K562 (cell line): ENCODE results near the gene SLC25A31. TPM values are rescaled to one million over a fixed set of nuclear protein-coding genes. Genes with fewer than 3 reads are reported as not detected.

Experiments used
- ATAC-seq: fragments of 200-7000 bp; cut with Tn5 transposase; 3 replicates; pipeline ENCODE4 v1.9.1; 2020; ENCODE audit warnings: moderate library complexity
- BruUV-seq: library from RNA; stranded (reverse); fragments of 400-500 nt; replicated peaks from 2 replicates; lab custom pipeline; 2021; lab: Mats Ljungman, UMichigan
- CTCF ChIA-PET: fragments of 300-600 bp; formaldehyde crosslinking; extraction: SDS; loops from one replicate; lab custom pipeline; 2021; ENCODE audit warnings: low intra/inter-chr PET ratio; lab: Yijun Ruan, JAX
- POLR2A ChIA-PET: fragments of 300-600, 350-650 bp; sonication (Branson Sonifier 250); formaldehyde crosslinking; extraction: SDS; loops from one replicate; lab custom pipeline; 2021; ENCODE audit warnings: antibody characterized with exemption, inconsistent platforms; lab: Yijun Ruan, JAX
- DNase-seq, 4 experiments: peaks; one replicate each; pipeline versions ENCODE4 v3.0.0 to v3.0.0-alpha.2; 2011 to 2018; ENCODE audit warnings: low spot score in 3 of 4, mixed read lengths in 3 of 4; ENCODE audit errors: extremely low read depth in 1 of 4
- FAIRE-seq: peaks from 2 replicates; lab custom pipeline; 2011; peaks lifted over from hg19 to GRCh38; lab: Jason Lieb, UNC
- H2AFZ ChIP-seq: 2 replicates; pipeline ENCODE4 v1.6.0; 2011; ENCODE audit warnings: low read depth, low read length, control low read depth, inconsistent platforms
- H3K27ac ChIP-seq: fragments of 200-600 bp; 3 replicates; pipeline ENCODE4 v1.8.0; 2011; ENCODE audit warnings: low read depth, mild to moderate bottlenecking, control low read depth, inconsistent platforms, low read length, moderate library complexity, mixed read lengths; ENCODE audit errors: extremely low read depth
- H3K27me3 ChIP-seq, 2 experiments: fragments of 300-600 bp in 1 of 2; 2 replicates in 1 of 2; 3 replicates in 1 of 2; pipeline versions ENCODE4 v1.6.0 to v1.8.0; 2011; ENCODE audit warnings: inconsistent platforms in 2 of 2, low read length in 2 of 2, mild to moderate bottlenecking in 1 of 2, mixed read lengths in 1 of 2, moderate library complexity in 1 of 2; ENCODE audit not compliant: control insufficient read depth in 2 of 2, insufficient read depth in 2 of 2
- H3K36me3 ChIP-seq: fragments of 300-600 bp; 3 replicates; pipeline ENCODE4 v1.8.0; 2011; ENCODE audit warnings: mild to moderate bottlenecking, low read length, inconsistent platforms; ENCODE audit not compliant: control insufficient read depth, insufficient read depth
- H3K4me1 ChIP-seq, 2 experiments: fragments of 200-600 bp in 1 of 2; replicated peaks in 1 of 2; 2 replicates in 1 of 2; 3 replicates in 1 of 2; pipeline versions ENCODE4 v1.5.1 to v1.8.0; 2011; ENCODE audit warnings: inconsistent platforms in 2 of 2, low read length in 2 of 2, mild to moderate bottlenecking in 1 of 2, mixed read lengths in 1 of 2, moderate library complexity in 1 of 2; ENCODE audit not compliant: control insufficient read depth in 2 of 2, insufficient read depth in 2 of 2
- H3K4me2 ChIP-seq: 2 replicates; pipeline ENCODE4 v1.6.1; 2011; ENCODE audit warnings: low read length, control low read depth, inconsistent platforms, mixed read lengths; ENCODE audit not compliant: insufficient read depth
- H3K4me3 ChIP-seq: fragments of 200-600 bp; sonication (generic), shearing (Covaris generic); 2 replicates; pipeline ENCODE4 v1.5.1; 2016; ENCODE audit warnings: control low read depth, inconsistent platforms
- H3K79me2 ChIP-seq: fragments of 200-600 bp; 3 replicates; pipeline ENCODE4 v1.8.0; 2011; ENCODE audit warnings: low read length, inconsistent platforms; ENCODE audit not compliant: control insufficient read depth, insufficient read depth
- H3K9ac ChIP-seq, 2 experiments: 2 replicates each; pipeline versions ENCODE4 v1.6.0 to v1.6.1; 2011; ENCODE audit warnings: low read depth in 2 of 2, low read length in 2 of 2, control low read depth in 1 of 2, inconsistent platforms in 1 of 2, mild to moderate bottlenecking in 1 of 2, mixed read lengths in 1 of 2; ENCODE audit not compliant: insufficient read depth in 1 of 2
- H3K9me1 ChIP-seq: one replicate; pipeline ENCODE4 v1.6.0; 2011; ENCODE audit warnings: inconsistent platforms, mild to moderate bottlenecking, low read length, moderate library complexity; ENCODE audit not compliant: control insufficient read depth, insufficient read depth
- H3K9me3 ChIP-seq: replicated peaks from 2 replicates; pipeline ENCODE4 v1.5.1; 2011; ENCODE audit warnings: low read depth, low read length, inconsistent platforms; ENCODE audit not compliant: control insufficient read depth, insufficient read depth
- H4K20me1 ChIP-seq: replicated peaks from 2 replicates; pipeline ENCODE4 v1.6.1; 2011; ENCODE audit warnings: low read length, inconsistent platforms, mixed read lengths; ENCODE audit not compliant: control insufficient read depth, insufficient read depth
- BMI1 ChIP-seq: fragments of 150-350 bp; IDR thresholded peaks from 2 replicates; pipeline ENCODE4 v1.6.1; 2014; ENCODE audit warnings: low read length
- BRD9 ChIP-seq: fragments of 450-650 bp; IDR thresholded peaks from 2 replicates; pipeline ENCODE4 v1.6.1; 2018; ENCODE audit warnings: low read depth; ENCODE audit not compliant: partially characterized antibody
- BRF1 ChIP-seq: IDR thresholded peaks from 3 replicates; pipeline ENCODE4 v1.6.1; 2011; ENCODE audit warnings: borderline replicate concordance, mild to moderate bottlenecking; ENCODE audit not compliant: insufficient read length; ENCODE audit errors: extremely low read depth
- CBX5 ChIP-seq: IDR thresholded peaks from 2 replicates; pipeline ENCODE4 v1.6.1; 2014; ENCODE audit warnings: low read depth, borderline replicate concordance
- E2F5 ChIP-seq: sonication (generic); formaldehyde crosslinking; IDR thresholded peaks from 2 replicates; pipeline ENCODE4 v1.8.0; 2022; ENCODE audit warnings: mild to moderate bottlenecking, missing genetic modification reagents
- MYC ChIP-seq, 2 experiments: fragments of 250-450 bp in 1 of 2; sonication (Bioruptor Pico) in 1 of 2; IDR thresholded peaks; 2 replicates each; pipeline versions ENCODE4 v1.5.1 to v1.6.1; 2012 to 2021; ENCODE audit warnings: low read depth in 2 of 2, borderline replicate concordance in 1 of 2, improper control_type of control experiment in 1 of 2, low read length in 1 of 2, mild to moderate bottlenecking in 1 of 2, moderate library complexity in 1 of 2
- RAD21 ChIP-seq, 2 experiments: fragments of 250-450 bp in 1 of 2; fragments of 450-650 bp in 1 of 2; sonication (Bioruptor Pico) in 1 of 2; formaldehyde crosslinking in 1 of 2; IDR thresholded peaks in 1 of 2; conservative IDR thresholded peaks in 1 of 2; 2 replicates each; pipeline versions ENCODE4 v1.4.0 to v1.8.0; 2020 to 2022; ENCODE audit warnings: mild to moderate bottlenecking in 2 of 2, moderate library complexity in 1 of 2
- RUNX1 ChIP-seq: sonication (generic); IDR thresholded peaks from 2 replicates; pipeline ENCODE4 v1.6.1; 2016; ENCODE audit warnings: antibody characterized with exemption, low read depth
- SAFB2 ChIP-seq: fragments of 200-400 bp; formaldehyde crosslinking; IDR thresholded peaks from 2 replicates; pipeline ENCODE4 v1.6.1; 2018; ENCODE audit warnings: borderline replicate concordance, low read length, low read depth, moderate library complexity; ENCODE audit not compliant: severe bottlenecking
- SMAD4 ChIP-seq: fragments of 250-450 bp; sonication (Bioruptor Pico); conservative IDR thresholded peaks from 2 replicates; pipeline ENCODE4 v1.8.0; 2021; ENCODE audit warnings: inconsistent platforms, mild to moderate bottlenecking, moderate library complexity
- SMARCB1 ChIP-seq: IDR thresholded peaks from 2 replicates; pipeline ENCODE4 v1.6.1; 2011; ENCODE audit warnings: improper control_type of control experiment, low read depth; ENCODE audit not compliant: insufficient read length
- TRIM25 ChIP-seq: fragments of 450-650 bp; IDR thresholded peaks from 2 replicates; pipeline ENCODE4 v1.7.0; 2016; ENCODE audit warnings: borderline replicate concordance
- ZBTB2 ChIP-seq: fragments of 450-650 bp; IDR thresholded peaks from 2 replicates; pipeline ENCODE4 v1.6.1; 2016; ENCODE audit warnings: antibody characterized with exemption
- ZNF197 ChIP-seq: fragments of 200-800 bp; sonication (Bioruptor generic); IDR thresholded peaks from 2 replicates; pipeline ENCODE4 v1.6.1; 2016; ENCODE audit warnings: low read depth, missing genetic modification characterization, missing compliant biosample characterization
- ZNF263 ChIP-seq: sonication (generic); formaldehyde crosslinking; IDR thresholded peaks from 2 replicates; pipeline ENCODE4 v1.8.0; 2022; ENCODE audit warnings: mild to moderate bottlenecking, missing genetic modification reagents, borderline replicate concordance
- WGBS: fragments of 100-300 bp; shearing (Covaris generic); methylation state at CpG from one replicate; pipeline ENCODE4 v1.1.6; 2016; ENCODE audit warnings: low coverage, mixed read lengths; ENCODE audit not compliant: insufficient coverage; ENCODE audit errors: missing lambda C conversion rate; 5-methylcytosine and 5-hydroxymethylcytosine counted together
- in situ Hi-C: fragments of 300-500 bp; cut with MboI; formaldehyde crosslinking; loops from 4 replicates; pipeline ENCODE4 v1.15.0; 2018; ENCODE audit warnings: inconsistent platforms, mixed read lengths
- intact Hi-C: fragments of 100-400 bp; cut with micrococcal nuclease; formaldehyde crosslinking; loops from 2 replicates; pipeline ENCODE4 v1.14.2; 2022
- polyA plus RNA-seq, 8 experiments: library from polyadenylated mRNA; depleted of rRNA in 4 of 8; stranded (reverse) in 5 of 8; unstranded in 3 of 8; fragments of >200 nt; fragmentation: Nextera tagmentation in 2 of 8; fragmentation: Illumina TruSeq in 1 of 8; extraction: Ambion mirVana in 2 of 8; extraction: Trizol in 1 of 8; gene quantifications; 2 replicates each; pipeline versions ENCODE4 v1.2.1 to v1.2.3, GENCODE V29; 2011 to 2014; ENCODE audit warnings: inconsistent platforms in 1 of 8, missing spikeins in 1 of 8
- total RNA-seq, 7 experiments: library from RNA; depleted of rRNA in 6 of 7; stranded (reverse); fragments of >200 nt in 6 of 7; fragmentation: Illumina TruSeq in 2 of 7; extraction: Trizol in 2 of 7; gene quantifications; 2 replicates each; pipeline versions ENCODE4 v1.2.1 to v1.2.3, GENCODE V29; 2011 to 2021; ENCODE audit warnings: low replicate concordance in 1 of 7
- TF ChIP-seq, protein P1 (sequence below), 3 experiments: IDR thresholded peaks in 2 of 3; conservative IDR thresholded peaks in 1 of 3; 2 replicates each; pipeline ENCODE4 v1.5.1; 2011 to 2012; ENCODE audit warnings: low read length in 3 of 3, mild to moderate bottlenecking in 3 of 3, control low read depth in 2 of 3, improper control_type of control experiment in 1 of 3, inconsistent platforms in 1 of 3, low read depth in 1 of 3, mixed read lengths in 1 of 3, moderate library complexity in 1 of 3; ENCODE audit not compliant: insufficient read depth in 2 of 3

Gene SLC25A31
- total and polyA plus RNA-seq, 9 of the 15 experiments (the other 6 are each of a cell fraction or from before 2014, with no cell fraction given): 0.07 TPM; not detected in 8

DNA sequence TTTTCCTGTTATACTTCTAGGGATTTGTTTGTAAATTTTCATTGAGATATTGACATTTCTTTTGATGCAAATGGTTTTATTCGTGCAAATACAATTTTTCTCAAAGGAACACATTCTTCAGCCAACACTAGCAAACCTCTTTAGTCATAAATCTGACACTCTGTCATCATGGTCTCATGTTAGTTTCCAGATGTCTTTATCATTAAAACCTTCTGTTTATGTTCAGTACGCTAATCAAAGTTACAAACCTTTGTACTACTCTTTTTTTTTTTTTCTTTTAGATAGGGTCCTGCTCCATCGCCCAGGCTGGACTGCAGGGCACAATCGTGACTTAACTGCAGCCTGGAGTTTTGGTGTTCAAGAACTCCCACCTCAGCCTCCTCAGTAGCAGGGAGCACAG, 7.1 kb downstream of the SLC25A31 start:
- Histone ChIP-seq H4K20me1 (no peaks in the 10 kb centered on the region), H3K4me1 (no peaks in the 10 kb centered on the region; a peak in 2 of 5 replicates), H2AFZ (no peak overlapping the region), H3K9me1 (no peaks in the 10 kb centered on the region), H3K79me2 (no peaks in the 10 kb centered on the region), H3K9ac (no peak overlapping the region), H3K9me3 (no peaks in the 10 kb centered on the region), H3K27ac (no peak overlapping the region), H3K27me3 (no peaks in the 10 kb centered on the region), H3K36me3 (no peaks in the 10 kb centered on the region), H3K4me2 (no peak overlapping the region), H3K4me3 (no peak overlapping the region)
- intact Hi-C loops (loop anchor here (10.0 kb wide), 1 partner anchor 318 kb away; no protein-coding TSS in a partner anchor), in situ Hi-C loops (no loop called here)
- peak; percentile 70 for ATAC-seq
- whole genome bisulfite sequencing: 1% methylated on average over 4 of the region's 4 CpGs
- peak in 3 of 4 experiments; percentile 11 to 40 (median 27) for DNase-seq
- CTCF ChIA-PET: interaction anchor here (0.7 kb wide), 1 partner anchor 222 kb away, joined by 3 read pairs; no protein-coding TSS in a partner anchor
- POLR2A ChIA-PET: interaction anchor here (0.6 kb wide), 1 partner anchor 206 kb away, joined by 4 read pairs; no protein-coding TSS in a partner anchor
- FAIRE-seq: no peak
- BruUV-seq: no TSS peak
- TF ChIP-seq, protein P1, sequence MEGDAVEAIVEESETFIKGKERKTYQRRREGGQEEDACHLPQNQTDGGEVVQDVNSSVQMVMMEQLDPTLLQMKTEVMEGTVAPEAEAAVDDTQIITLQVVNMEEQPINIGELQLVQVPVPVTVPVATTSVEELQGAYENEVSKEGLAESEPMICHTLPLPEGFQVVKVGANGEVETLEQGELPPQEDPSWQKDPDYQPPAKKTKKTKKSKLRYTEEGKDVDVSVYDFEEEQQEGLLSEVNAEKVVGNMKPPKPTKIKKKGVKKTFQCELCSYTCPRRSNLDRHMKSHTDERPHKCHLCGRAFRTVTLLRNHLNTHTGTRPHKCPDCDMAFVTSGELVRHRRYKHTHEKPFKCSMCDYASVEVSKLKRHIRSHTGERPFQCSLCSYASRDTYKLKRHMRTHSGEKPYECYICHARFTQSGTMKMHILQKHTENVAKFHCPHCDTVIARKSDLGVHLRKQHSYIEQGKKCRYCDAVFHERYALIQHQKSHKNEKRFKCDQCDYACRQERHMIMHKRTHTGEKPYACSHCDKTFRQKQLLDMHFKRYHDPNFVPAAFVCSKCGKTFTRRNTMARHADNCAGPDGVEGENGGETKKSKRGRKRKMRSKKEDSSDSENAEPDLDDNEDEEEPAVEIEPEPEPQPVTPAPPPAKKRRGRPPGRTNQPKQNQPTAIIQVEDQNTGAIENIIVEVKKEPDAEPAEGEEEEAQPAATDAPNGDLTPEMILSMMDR (IDR thresholded peaks at IDR 0.05 in 2 of 3, conservative IDR thresholded peaks at IDR 0.05 in 1 of 3; ENCODE audit: insufficient read depth in 2 of 3, low read depth in 1 of 3, low read length in 3 of 3): no peak
- no peak for TF ChIP-seq TRIM25
- no peak for TF ChIP-seq SAFB2
- no peak for TF ChIP-seq ZNF263 (CRISPR knock-in tag)
- no peak for TF ChIP-seq E2F5
- no peak for TF ChIP-seq BRF1
- no peak for TF ChIP-seq RAD21 (CRISPR knock-in tag; conservative IDR thresholded peaks at IDR 0.05 in 1 of 2, IDR thresholded peaks at IDR 0.05 in 1 of 2)
- no peak for TF ChIP-seq ZNF197 (CRISPR knock-in tag)
- TF ChIP-seq SMARCB1: no peak
- no peak for TF ChIP-seq CBX5
- no peak for TF ChIP-seq BMI1
- TF ChIP-seq ZBTB2: no peak
- no peak for TF ChIP-seq RUNX1
- no peak for TF ChIP-seq MYC (IDR thresholded peaks at IDR 0.05; ENCODE audit: low read depth, low read length)
- TF ChIP-seq MYC (CRISPR knock-in tag; IDR thresholded peaks at IDR 0.05; ENCODE audit: borderline replicate concordance, low read depth): no peak
- TF ChIP-seq SMAD4 (CRISPR knock-in tag): peak; percentile 61
- TF ChIP-seq BRD9: no peak
